DND-41 (cell line): ENCODE measurements around the gene LYSET.

ENCODE experiments used
- CTCF ChIP-seq: IDR thresholded peaks from 2 replicates; pipeline ENCODE4 v1.5.1; 2012; ENCODE audit warnings: borderline replicate concordance, low read length, moderate library complexity, mild to moderate bottlenecking; ENCODE audit not compliant: poor library complexity, severe bottlenecking; ENCODE audit errors: extremely low read depth
- EZH2 ChIP-seq: IDR thresholded peaks from 3 replicates; pipeline ENCODE4 v1.6.1; 2012; ENCODE audit warnings: borderline replicate concordance, low read depth, mild to moderate bottlenecking, moderate library complexity, low read length, inconsistent platforms; ENCODE audit not compliant: severe bottlenecking

- TF ChIP-seq CTCF, result no peak
- no peak for TF ChIP-seq EZH2
These were observed 1.3 kb downstream of the LYSET start for GRCh38 chr14:93186466-93186865.
